ENCODE measurements around the gene TMEM45B.
"Not testable (repeated sequence)": the region's sequence is repeated elsewhere in the genome, so short reads cannot be mapped to it uniquely, and the experiment has no call there.

- TF ChIP-seq CTCF, POLR2A (IDR thresholded peaks at IDR 0.05): not testable (repeated sequence)
Measured at GRCh38 chr11:129820228-129820627, 4.6 kb downstream of the TMEM45B start.

Measured in esophagus squamous epithelium (tissue), 4 donors.